Upper lobe of right lung (tissue), 1 donor: ENCODE measurements around the gene DSCAM. TPM values are rescaled to one million over a fixed set of nuclear protein-coding genes. Genes with fewer than 3 reads are reported as not detected.

Source experiments
- ATAC-seq: fragments of 200-7000 bp; cut with Tn5 transposase; one replicate; pipeline ENCODE4 v1.9.1; 2020; ENCODE audit warnings: mild to moderate bottlenecking, moderate library complexity
- DNase-seq: peaks from one replicate; pipeline ENCODE4 v3.0.0-alpha.2; 2020
- H3K27ac ChIP-seq: fragments of 200-600 bp; one replicate; pipeline ENCODE4 v1.8.0; 2022
- H3K27me3 ChIP-seq: fragments of 200-600 bp; one replicate; pipeline ENCODE4 v1.8.0; 2022; ENCODE audit warnings: mild to moderate bottlenecking
- H3K36me3 ChIP-seq: fragments of 200-600 bp; one replicate; pipeline ENCODE4 v1.8.0; 2022
- H3K4me1 ChIP-seq: fragments of 200-600 bp; one replicate; pipeline ENCODE4 v1.8.0; 2022
- H3K4me3 ChIP-seq: fragments of 200-600 bp; one replicate; pipeline ENCODE4 v1.8.0; 2022; ENCODE audit warnings: mild to moderate bottlenecking
- H3K9me3 ChIP-seq: fragments of 200-600 bp; one replicate; pipeline ENCODE4 v1.8.0; 2022
- intact Hi-C: fragments of 100-400 bp; cut with DNase I; formaldehyde crosslinking; loops from one replicate; pipeline ENCODE4 v1.11.0; 2022
- total RNA-seq: library from RNA; stranded (reverse); fragmentation: NEBNext Ultra II Directional; extraction: Animal tissue kit (Norgen Biotek cat#: 25700); gene quantifications from one replicate; pipeline ENCODE4 v1.2.1, GENCODE V29; 2021
- TF ChIP-seq, protein P1 (sequence below): fragments of 200-600 bp; IDR thresholded peaks from one replicate; pipeline ENCODE4 v1.8.0; 2022; ENCODE audit warnings: antibody characterized with exemption
- donor health status: DM: no; HTN: yes; CAD: no; lungs with severe emphysema.

Gene DSCAM
- total RNA-seq, 1 donor from 2014 or later = not detected

- ATAC-seq (no peak), DNase-seq (no peak)
- no peak overlapping the region for H3K4me3 ChIP-seq
- TF ChIP-seq, protein P1, sequence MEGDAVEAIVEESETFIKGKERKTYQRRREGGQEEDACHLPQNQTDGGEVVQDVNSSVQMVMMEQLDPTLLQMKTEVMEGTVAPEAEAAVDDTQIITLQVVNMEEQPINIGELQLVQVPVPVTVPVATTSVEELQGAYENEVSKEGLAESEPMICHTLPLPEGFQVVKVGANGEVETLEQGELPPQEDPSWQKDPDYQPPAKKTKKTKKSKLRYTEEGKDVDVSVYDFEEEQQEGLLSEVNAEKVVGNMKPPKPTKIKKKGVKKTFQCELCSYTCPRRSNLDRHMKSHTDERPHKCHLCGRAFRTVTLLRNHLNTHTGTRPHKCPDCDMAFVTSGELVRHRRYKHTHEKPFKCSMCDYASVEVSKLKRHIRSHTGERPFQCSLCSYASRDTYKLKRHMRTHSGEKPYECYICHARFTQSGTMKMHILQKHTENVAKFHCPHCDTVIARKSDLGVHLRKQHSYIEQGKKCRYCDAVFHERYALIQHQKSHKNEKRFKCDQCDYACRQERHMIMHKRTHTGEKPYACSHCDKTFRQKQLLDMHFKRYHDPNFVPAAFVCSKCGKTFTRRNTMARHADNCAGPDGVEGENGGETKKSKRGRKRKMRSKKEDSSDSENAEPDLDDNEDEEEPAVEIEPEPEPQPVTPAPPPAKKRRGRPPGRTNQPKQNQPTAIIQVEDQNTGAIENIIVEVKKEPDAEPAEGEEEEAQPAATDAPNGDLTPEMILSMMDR = no peak
- no peaks in the 10 kb centered on the region for H3K4me1 ChIP-seq
- H3K27ac ChIP-seq = no peak overlapping the region
- H3K36me3 ChIP-seq = no peaks in the 10 kb centered on the region
- no peaks in the 10 kb centered on the region for H3K27me3 ChIP-seq
- intact Hi-C loops = no loop called here
- H3K9me3 ChIP-seq = no peaks in the 10 kb centered on the region
Measured at GRCh38 chr21:40667967-40668366, 179.0 kb downstream of the DSCAM start.

DNA sequence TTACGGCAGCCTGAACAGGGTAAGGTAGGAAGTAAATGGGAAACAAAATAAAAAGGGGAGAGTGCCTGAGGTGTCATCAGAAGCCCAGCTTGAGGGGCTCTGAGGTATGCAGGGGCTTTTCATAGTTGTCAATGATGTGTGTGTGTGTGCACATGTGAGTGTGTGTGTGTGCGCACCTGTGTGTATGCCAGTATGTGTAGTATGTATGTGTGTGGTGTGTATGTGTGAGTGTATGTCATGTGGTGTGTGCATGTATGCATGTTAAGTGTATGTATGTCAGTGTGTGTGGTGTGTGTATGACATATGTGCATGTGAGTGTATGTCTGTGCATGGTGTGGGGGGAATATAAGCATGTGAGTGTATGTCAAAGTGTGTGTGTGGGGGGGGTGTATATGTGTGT, 184.1 kb downstream of the DSCAM start:
- H3K4me3 ChIP-seq = no peak overlapping the region
- no peaks in the 10 kb centered on the region for H3K4me1 ChIP-seq
- H3K9me3 ChIP-seq = no peaks in the 10 kb centered on the region
- no peaks in the 10 kb centered on the region for H3K36me3 ChIP-seq
- DNase-seq (no peak), ATAC-seq (peak; percentile 19)
- intact Hi-C loops = no loop called here
- H3K27me3 ChIP-seq = no peaks in the 10 kb centered on the region
- TF ChIP-seq, protein P1 = no peak
- H3K27ac ChIP-seq = no peak overlapping the region

- H3K4me3 ChIP-seq = no peak overlapping the region
- no peak for ATAC-seq
- TF ChIP-seq, protein P1 = no peak
- no peaks in the 10 kb centered on the region for H3K4me1 ChIP-seq
- intact Hi-C loops = no loop called here
- DNase-seq = no peak
- no peaks in the 10 kb centered on the region for H3K9me3 ChIP-seq
- H3K27ac ChIP-seq = no peak overlapping the region
- no peaks in the 10 kb centered on the region for H3K36me3 ChIP-seq
- no peaks in the 10 kb centered on the region for H3K27me3 ChIP-seq
Measured at GRCh38 chr21:40660461-40660860, 186.5 kb downstream of the DSCAM start.

- H3K27me3 ChIP-seq = no peaks in the 10 kb centered on the region
- no peak overlapping the region for H3K4me3 ChIP-seq
- intact Hi-C loops = no loop called here
- no peaks in the 10 kb centered on the region for H3K36me3 ChIP-seq
- DNase-seq (no peak), ATAC-seq (peak; percentile 58)
- no peaks in the 10 kb centered on the region for H3K9me3 ChIP-seq
- TF ChIP-seq, protein P1 = no peak
- H3K27ac ChIP-seq = no peak overlapping the region
- no peaks in the 10 kb centered on the region for H3K4me1 ChIP-seq
Measured at GRCh38 chr21:40658311-40658710, 188.6 kb downstream of the DSCAM start.

- intact Hi-C loops = no loop called here
- Histone ChIP-seq H3K36me3 (no peaks in the 10 kb centered on the region), H3K4me3 (no peak overlapping the region), H3K4me1 (no peaks in the 10 kb centered on the region), H3K27me3 (no peaks in the 10 kb centered on the region), H3K9me3 (no peaks in the 10 kb centered on the region), H3K27ac (no peak overlapping the region)
- DNase-seq (no peak), ATAC-seq (no peak)
- TF ChIP-seq, protein P1 = no peak
Measured at GRCh38 chr21:40652436-40652835, 194.5 kb downstream of the DSCAM start.

DNA sequence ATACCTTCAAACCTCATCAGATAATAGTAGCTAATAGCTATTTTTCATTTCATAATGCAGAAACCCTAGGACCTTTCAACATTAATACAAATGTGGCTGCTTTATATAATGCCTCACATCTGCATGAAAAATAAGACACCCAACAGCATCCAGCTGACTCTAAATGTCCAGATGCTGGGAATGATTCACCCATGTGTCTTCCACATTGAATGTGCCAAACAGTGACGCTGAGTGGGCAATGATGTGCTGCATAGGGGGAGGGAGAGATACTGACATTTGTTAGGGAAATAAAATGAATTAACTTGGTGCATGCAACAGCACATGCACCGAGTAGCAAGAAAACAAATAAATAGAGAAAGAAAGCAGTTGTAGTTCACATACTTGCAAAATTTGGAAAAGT, 199.3 kb downstream of the DSCAM start:
- TF ChIP-seq, protein P1 = no peak
- Histone ChIP-seq H3K4me1 (no peaks in the 10 kb centered on the region), H3K36me3 (no peaks in the 10 kb centered on the region), H3K27me3 (no peaks in the 10 kb centered on the region), H3K4me3 (no peak overlapping the region), H3K9me3 (no peaks in the 10 kb centered on the region), H3K27ac (no peak overlapping the region)
- ATAC-seq (no peak), DNase-seq (no peak)
- intact Hi-C loops = no loop called here
